ENCODE measurements around the gene TULP4.
"Not testable (repeated sequence)": the region's sequence is repeated elsewhere in the genome, so short reads cannot be mapped to it uniquely, and the experiment has no call there.

TULP4 gene

GRCh38 chr6:158347335-158347734 is 35.1 kb downstream of the TULP4 start:
- H4K20me1 ChIP-seq (ENCODE audit: insufficient read depth, low read length, poor library complexity, severe bottlenecking) = no peaks in the 10 kb centered on the region
- H3K79me2 ChIP-seq (ENCODE audit: insufficient read depth, low read length) = no peaks in the 10 kb centered on the region
- H3K27me3 ChIP-seq (ENCODE audit: insufficient read depth, low read length, poor library complexity, severe bottlenecking) = no peaks in the 10 kb centered on the region
- H3K9me2 ChIP-seq (replicated peaks; ENCODE audit: low read depth, low read length) = no peaks in the 10 kb centered on the region
- H2AFZ ChIP-seq (ENCODE audit: low read length) = no peak overlapping the region
- H3F3A ChIP-seq (ENCODE audit: low read depth) = no peaks in the 10 kb centered on the region
- no peak overlapping the region for H3K9ac ChIP-seq (ENCODE audit: low read depth, low read length, poor library complexity, severe bottlenecking)
- no peaks in the 10 kb centered on the region; the same call in 1 of the 2 replicates for H3K9me3 ChIP-seq (ENCODE audit: insufficient read depth, low read depth, low read length)
- H3K4me3 ChIP-seq (ENCODE audit: low read length, poor library complexity, severe bottlenecking) = no peak overlapping the region
- no peak for TF ChIP-seq EZH2phosphoT487 (IDR thresholded peaks at IDR 0.05; ENCODE audit: borderline replicate concordance)
- TF ChIP-seq CTCF (conservative IDR thresholded peaks at IDR 0.05; ENCODE audit: low read length) = no peak; the same call in 1 of the 2 replicates
- H3K4me2 ChIP-seq (ENCODE audit: low read depth, low read length, poor library complexity, severe bottlenecking) = no peak overlapping the region
- no peaks in the 10 kb centered on the region for H3K4me1 ChIP-seq (ENCODE audit: insufficient read depth, low read length, poor library complexity, severe bottlenecking)
- H3K36me3 ChIP-seq (ENCODE audit: insufficient read depth, low read length) = no peaks in the 10 kb centered on the region

- not testable (repeated sequence) for H3K9me2 ChIP-seq (replicated peaks; ENCODE audit: low read depth, low read length); H3K36me3 ChIP-seq (ENCODE audit: insufficient read depth, low read length); H3F3A ChIP-seq (ENCODE audit: low read depth); H3K4me2 ChIP-seq (ENCODE audit: low read depth, low read length, poor library complexity, severe bottlenecking); H3K79me2 ChIP-seq (ENCODE audit: insufficient read depth, low read length); H3K4me3 ChIP-seq (ENCODE audit: low read length, poor library complexity, severe bottlenecking); H3K4me1 ChIP-seq (ENCODE audit: insufficient read depth, low read length, poor library complexity, severe bottlenecking); H3K27me3 ChIP-seq (ENCODE audit: insufficient read depth, low read length, poor library complexity, severe bottlenecking); H4K20me1 ChIP-seq (ENCODE audit: insufficient read depth, low read length, poor library complexity, severe bottlenecking); H3K9me3 ChIP-seq (ENCODE audit: insufficient read depth, low read depth, low read length); H3K9ac ChIP-seq (ENCODE audit: low read depth, low read length, poor library complexity, severe bottlenecking); H2AFZ ChIP-seq (ENCODE audit: low read length)
These were observed 36.7 kb downstream of the TULP4 start for GRCh38 chr6:158348737-158349504.

- not testable (repeated sequence) for H3K9ac ChIP-seq (ENCODE audit: low read depth, low read length, poor library complexity, severe bottlenecking); H4K20me1 ChIP-seq (ENCODE audit: insufficient read depth, low read length, poor library complexity, severe bottlenecking); H3F3A ChIP-seq (ENCODE audit: low read depth); H3K4me3 ChIP-seq (ENCODE audit: low read length, poor library complexity, severe bottlenecking); H3K36me3 ChIP-seq (ENCODE audit: insufficient read depth, low read length); H3K9me3 ChIP-seq (ENCODE audit: insufficient read depth, low read depth, low read length); H3K27me3 ChIP-seq (ENCODE audit: insufficient read depth, low read length, poor library complexity, severe bottlenecking); H3K4me1 ChIP-seq (ENCODE audit: insufficient read depth, low read length, poor library complexity, severe bottlenecking); H3K4me2 ChIP-seq (ENCODE audit: low read depth, low read length, poor library complexity, severe bottlenecking); H2AFZ ChIP-seq (ENCODE audit: low read length); H3K79me2 ChIP-seq (ENCODE audit: insufficient read depth, low read length); H3K9me2 ChIP-seq (replicated peaks; ENCODE audit: low read depth, low read length)
These were observed 37.4 kb downstream of the TULP4 start for GRCh38 chr6:158349505-158350275.

GRCh38 chr6:158350731-158351130 is 38.5 kb downstream of the TULP4 start:
- not testable (repeated sequence) for H3K9me2 ChIP-seq (replicated peaks; ENCODE audit: low read depth, low read length); H4K20me1 ChIP-seq (ENCODE audit: insufficient read depth, low read length, poor library complexity, severe bottlenecking); H3F3A ChIP-seq (ENCODE audit: low read depth); H3K4me2 ChIP-seq (ENCODE audit: low read depth, low read length, poor library complexity, severe bottlenecking); H2AFZ ChIP-seq (ENCODE audit: low read length); H3K36me3 ChIP-seq (ENCODE audit: insufficient read depth, low read length); H3K9me3 ChIP-seq (ENCODE audit: insufficient read depth, low read depth, low read length); H3K79me2 ChIP-seq (ENCODE audit: insufficient read depth, low read length); H3K4me1 ChIP-seq (ENCODE audit: insufficient read depth, low read length, poor library complexity, severe bottlenecking); H3K9ac ChIP-seq (ENCODE audit: low read depth, low read length, poor library complexity, severe bottlenecking); H3K27me3 ChIP-seq (ENCODE audit: insufficient read depth, low read length, poor library complexity, severe bottlenecking); H3K4me3 ChIP-seq (ENCODE audit: low read length, poor library complexity, severe bottlenecking)

Data from Loucy (cell line).